ENCODE measurements around the gene GLYAT. TPM values are rescaled to one million over a fixed set of nuclear protein-coding genes. Genes with fewer than 3 reads are reported as not detected.
"Not testable (repeated sequence)": the region's sequence is repeated elsewhere in the genome, so short reads cannot be mapped to it uniquely, and the experiment has no call there.

The GLYAT gene
- total RNA-seq, 1 donor from 2014 or later, result 2.6 TPM

DNA sequence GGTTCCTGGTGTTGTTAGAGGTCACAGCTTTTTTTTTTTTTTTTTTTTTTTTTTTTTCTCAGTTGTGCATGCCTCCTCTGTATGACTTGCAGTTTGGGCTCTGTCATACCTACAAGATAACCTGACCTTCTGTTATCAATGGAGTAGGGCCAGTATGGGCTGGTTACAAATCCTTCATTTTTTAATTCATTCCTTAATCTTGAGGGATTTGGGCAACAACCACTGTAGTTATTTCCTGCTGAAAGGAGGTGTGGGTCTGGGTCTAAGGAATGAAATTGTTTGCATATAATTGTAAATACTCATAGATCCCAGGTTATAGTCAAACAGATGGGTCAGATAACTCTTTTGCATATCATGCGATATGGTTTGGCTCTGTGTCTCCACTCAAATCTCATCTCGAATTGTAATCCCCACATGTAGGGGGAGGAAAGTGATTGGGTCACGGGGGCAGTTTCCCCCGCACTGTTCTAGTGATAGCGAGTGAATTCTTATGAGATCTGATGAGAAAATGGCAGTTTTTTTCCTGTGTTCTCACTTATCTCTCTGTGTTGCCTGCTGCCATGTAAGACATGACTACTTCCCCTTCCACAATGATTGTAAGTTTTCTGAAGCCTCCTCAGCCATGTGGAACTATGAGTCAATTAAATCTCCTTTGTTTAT lies 14.1 kb upstream of the GLYAT start:
- DNase-seq (ENCODE audit: low spot score), result no peak
- intact Hi-C loops (cut with DNase I), result no loop called here
- no peak for ATAC-seq

DNA sequence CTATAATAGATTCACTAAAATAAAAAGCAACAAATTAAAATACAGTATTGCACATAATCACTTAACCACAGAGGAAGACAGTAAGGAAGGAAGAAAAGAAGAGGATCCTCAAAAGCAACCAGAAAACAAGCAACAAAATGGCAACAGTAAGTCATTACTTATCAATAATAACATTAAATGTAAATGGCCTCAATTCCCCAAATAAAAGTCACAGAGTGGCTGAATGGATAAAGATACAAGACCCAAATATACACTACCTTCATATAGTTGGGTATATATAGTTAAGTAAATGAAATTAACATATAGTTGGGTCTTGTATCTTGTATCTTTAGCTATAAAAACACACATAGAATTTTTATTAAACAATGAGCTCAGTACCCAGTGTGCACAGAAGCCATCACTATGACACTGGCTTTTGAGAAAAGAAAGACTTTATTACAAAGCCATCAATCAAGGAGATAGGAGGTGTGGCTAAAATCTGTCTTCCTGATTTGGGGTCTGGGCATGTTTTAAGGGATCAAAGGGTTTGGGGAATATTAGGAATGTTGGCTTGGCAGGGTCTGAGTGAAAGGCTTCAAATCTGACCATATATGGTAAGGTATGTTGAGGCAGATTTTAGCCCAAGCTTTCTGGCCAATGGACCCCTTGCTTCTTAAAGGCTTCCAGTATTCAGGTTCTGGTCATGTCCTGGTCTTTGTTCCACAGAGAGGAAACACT lies 13.4 kb upstream of the GLYAT start:
- DNase-seq (ENCODE audit: low spot score) (no peak), ATAC-seq (no peak)
- intact Hi-C loops (cut with DNase I), result no loop called here

DNA sequence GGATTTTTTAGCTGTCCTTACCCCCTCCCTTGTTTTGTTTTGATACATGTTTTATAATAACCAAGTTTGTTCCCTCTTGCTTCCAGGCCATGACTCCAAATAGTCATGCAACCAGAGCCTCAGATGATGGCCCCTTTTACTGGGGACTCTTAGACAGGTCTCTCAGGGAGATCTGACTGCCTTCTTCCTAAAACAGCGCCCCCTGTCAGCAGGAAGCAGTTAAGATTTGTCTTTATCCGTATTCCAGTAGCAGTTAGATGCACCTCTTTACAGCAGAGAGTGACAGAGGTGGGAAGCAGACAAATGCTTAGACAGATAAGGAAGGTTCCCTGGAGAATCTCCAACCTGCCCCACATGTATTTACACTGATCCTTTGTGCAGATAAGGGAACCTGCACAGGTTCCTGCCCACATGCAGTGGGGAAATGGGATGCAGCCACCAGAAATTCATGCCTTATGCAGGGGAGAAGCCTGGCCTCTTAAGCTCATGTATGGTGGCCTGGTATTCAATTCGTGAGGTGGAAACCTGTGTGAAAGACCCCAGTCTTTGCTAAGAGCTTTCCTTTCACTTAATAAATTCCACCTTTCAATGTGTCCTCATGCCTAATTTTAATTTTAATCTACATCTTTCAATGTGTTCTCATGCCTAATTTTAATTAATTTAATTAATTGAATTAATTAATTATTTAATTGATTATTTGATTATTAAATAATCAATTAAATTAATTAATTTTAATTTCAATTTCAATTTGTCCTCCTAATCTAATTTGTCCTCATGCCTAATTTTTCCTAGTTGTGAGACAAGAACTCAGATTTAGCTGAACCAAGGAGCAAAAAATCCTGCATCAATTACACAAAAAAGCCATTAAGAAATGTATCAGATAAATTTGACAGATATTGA lies 11.5 kb upstream of the GLYAT start:
- DNase-seq (ENCODE audit: low spot score) (no peak), ATAC-seq (no peak)
- intact Hi-C loops (cut with DNase I), result no loop called here

DNA sequence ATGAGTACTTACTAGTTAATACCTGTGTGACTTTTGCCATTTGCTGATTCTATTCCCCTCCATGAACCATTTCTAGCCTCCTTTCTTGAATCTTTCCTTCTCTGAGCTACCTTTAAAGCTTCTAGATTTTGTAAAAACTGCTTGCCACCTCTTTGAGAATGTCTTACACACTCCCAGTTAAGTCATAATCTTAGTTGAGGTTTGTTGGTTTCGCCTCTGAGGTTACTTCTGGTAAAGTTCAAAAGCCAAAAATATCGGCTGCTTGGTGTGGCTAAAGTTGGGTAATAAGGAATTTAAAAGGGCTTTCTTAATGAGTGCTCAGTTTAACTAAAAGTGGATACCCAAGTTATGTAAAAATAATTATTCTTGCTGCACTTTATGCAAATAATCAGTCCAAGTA lies 10.4 kb upstream of the GLYAT start:
- intact Hi-C loops (cut with DNase I), result no loop called here
- DNase-seq (ENCODE audit: low spot score) (no peak), ATAC-seq (no peak)

DNA sequence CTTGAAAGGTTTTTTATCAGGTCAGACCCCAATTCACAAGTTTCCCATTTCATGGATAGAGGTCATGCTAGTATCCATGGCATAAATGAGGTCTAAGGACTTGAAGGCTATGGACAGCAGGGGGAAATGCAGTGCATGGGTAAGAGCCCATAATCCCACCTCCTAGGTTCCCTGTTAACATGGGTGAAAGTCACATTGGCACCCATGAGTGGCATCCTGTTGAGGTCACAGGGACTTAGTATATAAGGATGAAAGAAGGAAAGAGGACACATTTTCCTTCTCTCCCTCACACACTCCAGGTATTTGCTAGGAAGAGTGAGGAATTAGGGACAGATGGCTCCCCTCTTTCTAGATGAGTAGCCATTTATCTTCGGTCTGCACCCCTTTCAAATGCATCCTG lies 9.4 kb upstream of the GLYAT start:
- intact Hi-C loops (cut with DNase I), result no loop called here
- no peak for ATAC-seq
- no peak for DNase-seq (ENCODE audit: low spot score)

DNA sequence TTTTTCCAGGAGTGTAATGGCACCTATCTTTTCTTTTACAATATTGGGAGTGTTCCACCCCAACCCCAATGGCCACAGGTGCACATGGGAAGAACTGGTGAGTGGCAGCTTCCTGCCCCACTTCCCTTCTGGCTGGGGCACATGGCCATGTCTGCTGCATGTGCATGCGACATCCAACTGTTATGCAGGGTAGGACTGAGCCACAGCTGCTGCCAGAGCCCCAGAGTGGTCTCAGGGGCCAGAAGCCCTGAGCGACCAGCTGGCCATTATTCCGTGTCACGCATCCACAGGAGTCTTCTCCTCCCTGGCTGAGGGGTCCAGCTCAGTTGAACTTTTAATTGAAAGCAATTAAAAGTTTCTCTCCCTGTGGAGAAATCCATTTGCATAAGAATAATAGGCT lies 8.7 kb upstream of the GLYAT start:
- ATAC-seq, result no peak
- no peak for DNase-seq (ENCODE audit: low spot score)
- intact Hi-C loops (cut with DNase I), result no loop called here

DNA sequence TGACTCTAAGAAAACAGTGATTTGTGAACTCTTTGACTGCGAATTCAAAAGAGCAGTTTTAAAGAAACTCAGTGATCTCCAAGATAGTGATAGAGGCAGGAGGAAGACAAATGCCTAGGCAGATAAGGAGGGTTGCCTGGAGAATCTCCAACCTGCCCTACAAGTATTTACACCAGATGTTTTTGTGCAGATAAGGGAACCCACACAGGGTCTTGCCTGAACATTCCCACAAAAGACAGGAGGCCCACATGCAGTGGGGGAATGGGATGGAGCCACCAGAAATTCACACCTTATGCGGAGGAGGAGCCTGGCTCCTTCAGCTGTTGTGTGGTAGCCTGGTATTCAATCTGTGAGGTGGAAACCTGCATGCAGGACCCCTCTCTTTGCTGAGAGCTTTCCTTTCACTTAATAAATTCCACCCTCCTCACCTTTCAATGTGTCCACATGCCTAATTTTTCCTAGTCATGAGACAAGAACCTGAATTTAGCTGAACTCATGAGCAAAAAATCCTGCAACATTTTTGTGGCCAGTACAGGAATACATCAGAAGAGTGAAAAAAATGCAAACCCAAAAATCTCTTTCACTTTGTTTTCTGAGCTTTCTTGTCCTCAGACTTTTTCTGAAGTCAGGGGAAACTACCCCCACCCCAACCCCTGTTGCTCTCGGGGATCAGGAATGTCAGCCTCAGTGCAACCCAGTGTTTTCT lies 8.1 kb upstream of the GLYAT start:
- intact Hi-C loops (cut with DNase I), result no loop called here
- no peak for DNase-seq (ENCODE audit: low spot score)

DNA sequence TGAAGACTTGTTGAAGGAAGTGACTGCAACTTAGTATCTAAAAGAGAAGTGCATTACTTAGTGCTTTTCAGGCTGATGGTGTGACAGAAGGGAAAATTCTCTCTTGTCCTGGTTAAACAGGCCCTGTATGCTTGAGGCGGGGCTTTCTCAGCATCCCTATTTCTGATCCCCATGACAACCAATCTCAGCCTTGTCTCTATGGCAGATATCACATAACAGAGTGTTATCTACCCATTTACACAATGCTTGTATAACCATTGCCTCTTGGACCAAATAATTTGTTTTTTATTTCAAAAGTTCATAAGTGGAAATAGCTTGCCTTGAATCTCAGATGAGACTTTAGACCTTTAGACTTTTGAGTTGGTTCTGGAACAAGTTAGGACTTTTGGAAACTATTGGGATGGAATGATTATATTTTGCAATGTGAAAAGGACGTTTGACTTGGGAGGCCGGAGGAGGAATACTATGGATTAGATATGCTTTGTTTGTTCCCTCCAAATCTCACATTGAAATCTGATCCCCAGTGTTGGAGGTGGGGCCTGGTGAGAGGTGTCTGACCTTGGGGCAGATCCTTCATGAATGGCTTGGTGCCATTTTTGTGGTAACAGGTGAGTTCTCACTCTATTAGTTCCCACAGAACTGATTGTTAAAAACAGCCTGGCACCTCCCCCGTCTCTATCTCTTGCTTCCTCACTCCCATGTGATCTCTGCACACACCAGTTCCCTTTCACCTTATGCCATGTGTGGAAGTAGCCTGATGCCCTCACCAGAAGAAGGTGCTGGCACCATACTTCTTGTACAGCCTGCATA lies 3.1 kb upstream of the GLYAT start:
- intact Hi-C loops (cut with DNase I), result no loop called here
- DNase-seq (ENCODE audit: low spot score), result no peak

More for the DNA sequence above, 8.1 kb upstream of the GLYAT start:
- ATAC-seq, result no peak

DNA sequence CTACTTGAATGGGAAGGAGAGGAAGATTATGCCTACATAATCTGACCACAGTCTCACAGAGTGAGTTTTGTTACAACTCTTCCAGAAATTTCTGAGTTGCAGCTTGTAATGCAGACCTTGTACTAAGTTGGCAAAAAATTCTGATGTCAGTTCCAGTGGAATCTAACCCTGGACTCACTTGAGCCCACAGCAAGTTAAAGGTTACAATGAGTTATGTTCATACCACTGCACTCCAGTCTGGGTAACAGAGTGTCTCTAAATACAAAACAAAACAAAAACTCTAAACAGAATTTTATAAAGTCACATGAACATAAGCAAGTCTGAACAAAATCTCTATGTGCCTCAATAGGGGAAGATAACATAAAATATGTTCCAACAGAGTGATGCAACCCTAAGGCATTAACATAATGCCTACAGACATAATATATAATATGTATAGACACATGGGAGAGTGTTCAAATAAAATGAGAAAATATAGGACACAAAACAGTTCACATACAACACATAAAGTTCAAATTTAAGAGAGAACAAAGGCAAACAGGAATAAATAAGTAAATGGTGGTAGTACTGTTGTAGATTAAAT lies 1.1 kb downstream of the GLYAT start:
- DNase-seq (ENCODE audit: low spot score) (no peak), ATAC-seq (peak; percentile 76)
- intact Hi-C loops (cut with DNase I), result no loop called here

More for the DNA sequence above, 3.1 kb upstream of the GLYAT start:
- no peak for ATAC-seq

DNA sequence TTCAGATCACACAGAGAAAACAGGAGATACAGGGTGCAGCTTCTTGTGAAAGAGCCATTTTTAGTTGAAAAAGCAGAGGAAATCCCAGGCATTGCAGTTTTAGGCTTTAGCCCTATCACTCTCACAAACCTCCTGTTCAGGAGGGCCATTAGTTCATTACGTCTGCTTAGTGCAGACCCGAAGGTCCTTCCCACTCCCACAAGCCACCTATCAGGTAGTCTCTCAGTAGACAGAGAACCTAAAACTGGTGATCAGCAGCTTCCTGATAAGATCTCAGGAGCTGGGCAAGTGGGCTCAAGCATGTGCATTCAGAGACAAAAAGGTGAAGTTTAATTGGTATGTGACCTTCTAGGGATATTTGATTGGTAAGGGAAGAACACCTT lies 4.3 kb downstream of the GLYAT start:
- intact Hi-C loops (cut with DNase I), result no loop called here
- no peak for DNase-seq (ENCODE audit: low spot score)
- no peak for ATAC-seq

DNA sequence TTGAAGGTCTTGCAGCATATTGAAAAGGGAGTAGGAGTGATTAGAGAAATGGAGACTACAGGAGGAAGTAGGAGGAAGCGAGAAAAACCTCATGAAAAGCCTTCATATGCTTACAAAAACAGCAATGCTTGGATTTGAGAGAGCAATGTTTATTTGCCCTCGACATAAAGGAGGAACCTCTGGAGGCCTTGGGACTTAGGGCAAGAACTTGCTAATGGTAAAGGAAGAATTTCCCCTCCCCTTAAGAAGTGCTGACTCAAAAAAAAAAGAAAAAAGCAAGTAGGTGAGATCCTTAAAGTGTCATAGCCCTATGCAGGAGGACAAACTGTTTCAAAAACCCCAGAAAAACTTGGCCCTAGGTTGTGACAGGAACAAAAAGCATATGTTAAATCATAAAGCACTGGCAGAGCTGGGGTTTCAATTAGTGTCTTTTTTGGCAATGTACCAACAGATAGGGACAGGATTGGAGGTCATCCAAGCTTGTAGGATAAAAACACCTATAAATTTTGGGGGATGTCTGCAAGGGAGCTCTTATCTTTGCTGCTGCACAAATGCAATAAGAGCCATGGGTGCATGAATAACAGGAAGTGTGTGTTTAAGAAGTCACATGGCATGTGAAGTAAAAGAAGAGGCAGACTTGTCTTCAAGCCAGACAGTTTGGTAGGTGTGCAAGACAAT lies 4.9 kb downstream of the GLYAT start:
- ATAC-seq, result no peak
- intact Hi-C loops (cut with DNase I), result no loop called here

DNA sequence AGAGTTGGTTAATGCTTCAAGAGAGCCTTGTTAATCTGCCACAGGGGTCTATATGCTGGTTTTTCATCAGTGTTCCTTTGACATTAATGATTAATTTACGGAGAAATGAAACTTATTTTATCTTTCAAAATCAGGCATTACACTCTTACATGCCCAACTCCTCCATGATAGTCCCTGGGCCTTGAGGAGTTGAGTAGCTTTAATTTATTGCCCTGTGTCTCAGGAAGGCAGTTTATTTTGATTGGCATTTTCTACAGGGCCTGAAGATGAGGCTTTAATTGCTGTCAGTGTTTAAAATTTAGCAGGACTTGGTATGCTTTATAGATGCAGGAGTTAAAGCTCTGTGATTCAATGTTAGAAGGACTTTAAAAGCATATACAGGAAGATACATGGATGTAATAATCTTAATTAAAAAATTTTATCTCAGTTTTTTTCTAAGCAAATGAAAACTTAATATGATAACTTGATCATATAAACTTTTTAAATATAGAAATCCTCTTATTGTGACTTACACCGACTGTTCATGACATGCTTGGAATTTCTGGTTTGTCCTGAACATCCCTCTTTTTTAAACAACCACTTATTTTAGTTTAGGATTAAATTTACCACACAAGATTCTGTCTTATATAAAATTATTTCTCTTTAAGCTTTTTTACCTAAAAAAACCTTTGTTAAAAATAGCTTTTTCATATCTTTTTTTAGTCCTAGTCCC lies 12.2 kb downstream of the GLYAT start:
- DNase-seq (ENCODE audit: low spot score), result no peak
- intact Hi-C loops (cut with DNase I), result no loop called here
- ATAC-seq, result no peak

More for the DNA sequence above, 4.9 kb downstream of the GLYAT start:
- DNase-seq (ENCODE audit: low spot score), result no peak

DNA sequence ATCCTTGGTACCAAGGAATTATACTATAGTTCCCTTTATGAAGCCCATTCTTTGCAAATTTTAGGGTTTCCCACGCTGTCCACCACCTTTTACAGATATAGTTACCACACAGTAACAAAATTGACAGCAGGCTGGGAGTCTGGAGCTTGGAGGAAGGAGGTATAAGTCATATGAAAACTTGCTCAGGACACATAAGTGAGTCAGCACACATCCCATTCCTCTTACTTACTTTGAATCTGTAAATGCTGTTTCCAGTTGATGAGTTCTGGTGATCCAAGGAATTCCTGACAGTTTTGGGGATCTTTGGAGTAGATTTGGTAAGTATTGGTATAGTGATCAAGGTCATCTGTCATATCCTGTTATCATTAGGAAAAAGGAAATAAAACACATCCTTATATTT lies 19.2 kb downstream of the GLYAT start:
- ATAC-seq (no peak), DNase-seq (ENCODE audit: low spot score) (no peak)
- intact Hi-C loops (cut with DNase I), result no loop called here

DNA sequence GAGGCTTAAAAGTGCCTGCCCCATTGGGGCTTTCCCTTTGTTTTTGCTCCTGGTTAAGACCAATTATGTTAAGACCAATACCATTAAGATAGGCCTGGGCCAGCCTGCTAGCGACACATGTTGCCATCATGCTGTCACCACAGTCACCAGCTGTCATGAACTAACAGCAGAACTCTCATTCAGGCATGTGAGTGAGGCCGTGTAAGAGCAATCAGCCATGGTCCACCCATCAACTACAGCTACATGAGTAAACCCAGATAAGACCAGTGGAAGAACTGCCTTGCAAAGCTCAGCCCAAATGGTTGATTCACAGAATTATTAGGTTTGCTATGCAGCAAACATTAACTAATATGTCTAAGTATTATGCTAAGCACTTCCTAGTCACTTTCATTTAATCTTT lies 19.9 kb downstream of the GLYAT start:
- no peak for DNase-seq (ENCODE audit: low spot score)
- intact Hi-C loops (cut with DNase I), result no loop called here
- ATAC-seq, result no peak

DNA sequence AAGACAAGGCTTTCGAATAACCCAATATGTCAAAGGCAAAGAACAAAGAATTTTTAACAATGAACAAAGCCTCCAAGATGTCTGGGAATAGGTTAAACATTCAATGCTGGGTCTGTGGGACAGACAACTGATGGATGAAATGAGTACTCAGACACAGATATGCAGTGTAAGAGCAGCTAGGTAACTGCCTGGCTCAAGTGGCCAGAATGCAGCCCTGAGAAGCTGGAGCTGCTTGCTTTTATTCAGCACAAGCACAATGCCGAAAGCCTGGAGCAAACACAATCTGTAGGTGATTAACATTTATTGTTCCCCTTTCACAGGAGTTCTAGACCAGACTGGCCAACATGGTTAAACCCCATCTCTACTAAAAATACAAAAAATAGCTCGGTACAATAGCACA lies 24.0 kb downstream of the GLYAT start:
- no peak for ATAC-seq
- intact Hi-C loops (cut with DNase I), result no loop called here
- DNase-seq (ENCODE audit: low spot score), result no peak

DNA sequence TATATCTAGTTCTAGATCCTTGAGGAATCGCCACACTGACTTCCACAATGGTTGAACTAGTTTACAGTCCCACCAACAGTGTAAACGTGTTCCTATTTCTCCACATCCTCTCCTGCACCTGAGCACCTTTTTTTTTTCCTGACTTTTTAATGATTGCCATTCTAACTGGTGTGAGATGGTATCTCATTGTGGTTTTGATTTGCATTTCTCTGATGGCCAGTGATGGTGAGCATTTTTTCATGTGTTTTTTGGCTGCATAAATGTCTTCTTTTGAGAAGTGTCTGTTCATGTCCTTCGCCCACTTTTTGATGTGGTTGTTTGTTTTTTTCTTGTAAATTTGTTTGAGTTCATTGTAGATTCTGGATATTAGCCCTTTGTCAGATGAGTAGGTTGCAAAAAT lies 34.9 kb downstream of the GLYAT start:
- DNase-seq (ENCODE audit: low spot score); intact Hi-C loops (cut with DNase I); ATAC-seq: not testable (repeated sequence)

DNA sequence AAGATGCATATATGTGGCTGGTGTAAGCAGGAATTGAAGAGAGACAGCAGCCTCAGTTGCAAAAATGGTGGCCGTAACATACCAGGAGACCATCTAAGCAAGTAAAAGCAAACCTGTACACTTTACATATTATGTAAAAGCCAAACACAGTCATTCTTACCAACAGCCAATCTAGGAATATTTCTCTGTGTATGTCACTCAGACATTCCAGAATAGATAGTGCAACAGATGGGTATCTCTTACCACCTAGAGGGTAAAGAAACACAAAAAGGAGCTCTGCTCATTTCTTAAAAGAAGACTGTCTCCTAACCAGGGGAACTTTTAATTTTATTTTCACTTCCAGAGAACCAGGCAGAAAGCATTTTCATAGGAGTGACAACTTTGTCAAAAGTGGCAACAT lies 38.7 kb downstream of the GLYAT start:
- intact Hi-C loops (cut with DNase I), result no loop called here
- DNase-seq (ENCODE audit: low spot score), result no peak
- ATAC-seq, result no peak
